Mesangial cell (primary cell): ENCODE measurements around the gene TRPT1. TPM values are rescaled to one million over a fixed set of nuclear protein-coding genes. Genes with fewer than 3 reads are reported as not detected.

Experiments
- total RNA-seq: library from RNA; depleted of rRNA; stranded (reverse); fragments of >200 nt; gene quantifications from 2 replicates; pipeline ENCODE4 v1.2.3, GENCODE V29; 2015

TRPT1 gene, protein sequence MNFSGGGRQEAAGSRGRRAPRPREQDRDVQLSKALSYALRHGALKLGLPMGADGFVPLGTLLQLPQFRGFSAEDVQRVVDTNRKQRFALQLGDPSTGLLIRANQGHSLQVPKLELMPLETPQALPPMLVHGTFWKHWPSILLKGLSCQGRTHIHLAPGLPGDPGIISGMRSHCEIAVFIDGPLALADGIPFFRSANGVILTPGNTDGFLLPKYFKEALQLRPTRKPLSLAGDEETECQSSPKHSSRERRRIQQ
- 46.1 and 80.9 TPM in 2 replicates for total RNA-seq

DNA sequence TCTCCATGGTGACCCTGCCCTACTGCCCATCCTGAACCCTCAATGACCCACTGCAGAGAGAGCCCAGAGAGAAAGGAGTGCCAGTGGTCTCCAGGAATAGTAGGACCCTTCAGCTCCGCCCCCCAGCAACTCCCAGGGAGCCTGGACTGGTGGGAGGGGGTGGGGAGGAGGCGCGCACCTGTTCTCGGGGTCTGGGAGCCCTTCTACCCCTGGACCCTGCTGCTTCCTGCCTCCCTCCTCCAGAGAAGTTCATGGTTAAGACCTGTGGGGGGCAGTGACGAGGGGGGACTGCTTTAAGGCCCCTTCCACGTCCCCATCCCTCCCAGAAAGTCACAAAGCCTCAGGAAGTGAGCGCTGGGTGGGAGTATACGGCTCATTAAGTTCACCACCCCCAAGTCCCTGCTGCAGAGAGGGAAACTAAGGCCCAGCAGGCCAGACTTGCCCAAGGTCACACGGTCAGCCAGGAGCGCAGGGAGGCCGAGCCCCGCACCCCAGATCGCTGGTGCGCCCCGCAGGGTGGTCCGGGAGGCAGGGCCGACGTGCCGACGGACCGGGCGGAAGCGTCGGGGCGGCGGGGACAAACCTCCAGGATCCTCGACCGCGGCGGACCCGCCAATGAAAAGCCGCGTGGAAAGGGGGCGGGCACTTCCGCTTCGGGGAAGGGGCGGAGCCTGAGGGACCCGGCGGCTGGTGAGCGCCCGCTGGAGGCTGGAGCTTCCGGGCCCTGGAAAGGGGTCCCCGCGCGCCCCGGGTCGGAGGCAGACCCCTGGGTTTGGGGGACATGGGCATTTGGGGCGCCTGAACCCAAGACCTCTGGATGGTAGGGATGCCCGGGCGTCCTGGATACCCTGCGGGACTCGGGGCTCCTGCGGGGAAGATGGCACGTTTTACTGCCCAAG is at the start of gene TRPT1, which contains the start of gene NUDT22:
TRPT1 (minus strand) TSS at position 579 of the 899 bp plus-strand sequence; CDS start at position 253, 326 bp downstream.
NUDT22 (plus strand) TSS at position 667 of the 899 bp plus-strand sequence. CDS start 379 bp downstream, outside the sequence.

DNA sequence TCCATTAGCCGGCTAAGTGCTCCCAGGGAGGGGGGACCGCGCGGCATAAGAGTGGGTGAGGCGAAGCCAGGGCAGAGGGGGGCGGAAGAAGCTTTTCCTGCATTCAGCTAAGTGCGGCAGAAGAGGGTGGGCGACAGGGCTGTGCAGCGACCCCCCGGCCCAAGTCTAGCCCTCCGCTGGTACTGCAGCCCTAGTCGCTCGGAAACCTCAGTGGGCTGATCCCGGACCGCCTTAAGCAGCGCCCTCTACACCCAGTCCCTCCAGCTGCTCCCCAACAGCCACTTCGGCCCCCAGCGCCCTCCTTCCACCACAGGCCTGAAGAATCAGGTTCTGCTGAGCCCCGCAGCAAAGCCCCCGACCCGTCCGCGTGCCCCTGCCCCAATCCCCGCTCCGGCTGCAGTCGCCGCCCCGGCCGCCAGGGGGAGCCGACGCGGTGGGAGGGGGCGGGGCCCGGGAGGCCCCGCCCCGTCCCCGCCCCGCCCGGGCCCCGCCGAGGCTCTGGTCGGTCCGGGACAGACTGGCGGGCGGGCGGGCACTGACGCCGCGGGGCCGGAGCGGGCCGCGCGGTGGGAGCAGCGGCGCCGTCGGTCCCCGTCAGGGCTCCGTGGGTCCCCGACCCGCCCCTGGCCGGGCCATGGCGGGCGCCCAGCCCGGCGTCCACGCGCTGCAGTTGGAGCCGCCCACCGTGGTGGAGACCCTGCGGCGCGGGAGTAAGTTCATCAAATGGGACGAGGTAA is 25.2 kb upstream of the TRPT1 start, which contains the start of gene PLCB3:
PLCB3 (plus strand) TSS at position 515 of the 737 bp plus-strand sequence; CDS start at position 635, 120 bp downstream.

DNA sequence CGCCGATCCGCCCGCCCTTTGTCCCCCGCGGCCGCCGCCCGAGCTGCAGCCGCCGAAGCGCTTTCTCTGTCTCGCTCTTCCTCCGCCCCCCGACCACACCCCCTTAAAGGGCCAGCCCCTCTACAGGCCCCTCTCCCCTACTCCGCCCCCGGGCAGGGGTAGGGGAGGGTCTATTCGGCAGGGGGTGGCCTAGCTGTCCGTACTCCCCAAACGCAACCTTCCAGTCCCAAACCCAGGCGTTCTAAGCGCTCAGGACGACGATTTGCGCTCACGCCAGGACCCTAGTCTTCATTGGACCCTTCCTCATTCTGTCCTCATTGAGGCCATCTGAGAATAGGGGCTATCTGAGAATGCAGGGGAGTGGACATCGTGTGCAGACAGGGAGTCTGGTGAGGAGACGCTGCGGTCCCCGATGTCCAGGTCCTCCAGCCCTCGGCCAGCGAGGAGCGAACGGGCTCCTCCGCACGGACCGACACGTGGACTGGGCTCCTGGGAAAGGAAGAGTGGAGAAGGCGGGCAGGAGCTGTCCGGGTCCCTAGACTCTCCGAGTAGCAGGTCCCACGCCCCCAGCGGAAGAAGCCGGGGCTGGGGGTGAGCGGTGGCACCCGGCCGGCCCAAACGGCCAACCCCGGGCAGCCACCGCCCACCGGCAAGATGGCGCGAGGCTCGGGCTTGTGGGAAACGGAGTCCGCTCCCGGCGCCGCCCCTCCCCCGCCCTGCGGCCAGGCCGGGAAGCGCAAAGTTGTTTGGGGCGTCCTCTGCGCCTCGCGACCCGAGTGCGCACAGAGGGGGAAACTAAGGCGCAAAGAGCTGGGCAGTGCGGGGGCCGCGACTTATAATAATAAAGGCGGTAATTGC is 21.1 kb upstream of the TRPT1 start, which contains the start of gene PPP1R14B:
PPP1R14B (minus strand) TSS at position 73 of the 858 bp plus-strand sequence. CDS start 270 bp downstream, outside the sequence.

DNA sequence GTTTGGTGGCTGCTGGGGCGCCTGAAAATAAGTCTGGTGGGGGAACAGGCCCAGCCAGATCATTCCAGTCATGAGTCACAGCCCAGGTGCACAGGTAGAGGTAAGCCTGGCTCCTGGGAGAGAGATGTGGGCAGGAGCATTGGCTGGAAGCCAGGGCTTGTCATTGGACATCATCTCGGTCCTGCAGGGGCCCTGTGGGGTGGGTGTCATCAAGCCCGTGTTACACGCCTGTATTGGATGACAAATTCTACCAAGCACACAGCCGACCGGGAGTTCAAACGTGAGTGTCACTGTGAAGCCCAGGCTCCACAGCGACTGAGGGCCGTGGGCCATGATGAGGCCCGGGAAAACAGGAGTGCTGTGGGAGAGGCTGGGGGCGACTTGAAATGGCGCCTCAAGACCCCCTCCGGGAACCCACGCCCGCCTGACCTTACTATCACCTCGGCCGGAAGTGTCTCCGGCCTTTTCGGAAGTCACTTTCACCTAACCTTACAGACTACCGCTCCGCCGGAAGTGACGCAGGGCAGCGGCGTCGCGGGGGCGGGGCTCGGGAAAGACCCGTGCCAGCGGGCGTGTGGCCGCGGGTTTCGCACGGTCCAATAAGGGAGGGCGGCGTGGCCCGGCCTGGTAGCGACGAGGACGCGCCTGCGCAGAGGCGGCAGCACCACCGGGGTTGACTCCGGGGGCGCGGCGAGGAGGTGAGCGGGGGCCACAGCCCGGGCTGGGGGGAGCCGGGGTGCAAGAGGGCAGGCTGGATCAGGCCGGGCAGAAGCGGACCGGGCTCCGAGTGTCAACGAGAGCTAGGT is 14.7 kb upstream of the TRPT1 start, which contains the start of gene FKBP2:
FKBP2 (plus strand) TSS at position 661 of the 806 bp plus-strand sequence. CDS start 1,293 bp downstream, outside the sequence.

DNA sequence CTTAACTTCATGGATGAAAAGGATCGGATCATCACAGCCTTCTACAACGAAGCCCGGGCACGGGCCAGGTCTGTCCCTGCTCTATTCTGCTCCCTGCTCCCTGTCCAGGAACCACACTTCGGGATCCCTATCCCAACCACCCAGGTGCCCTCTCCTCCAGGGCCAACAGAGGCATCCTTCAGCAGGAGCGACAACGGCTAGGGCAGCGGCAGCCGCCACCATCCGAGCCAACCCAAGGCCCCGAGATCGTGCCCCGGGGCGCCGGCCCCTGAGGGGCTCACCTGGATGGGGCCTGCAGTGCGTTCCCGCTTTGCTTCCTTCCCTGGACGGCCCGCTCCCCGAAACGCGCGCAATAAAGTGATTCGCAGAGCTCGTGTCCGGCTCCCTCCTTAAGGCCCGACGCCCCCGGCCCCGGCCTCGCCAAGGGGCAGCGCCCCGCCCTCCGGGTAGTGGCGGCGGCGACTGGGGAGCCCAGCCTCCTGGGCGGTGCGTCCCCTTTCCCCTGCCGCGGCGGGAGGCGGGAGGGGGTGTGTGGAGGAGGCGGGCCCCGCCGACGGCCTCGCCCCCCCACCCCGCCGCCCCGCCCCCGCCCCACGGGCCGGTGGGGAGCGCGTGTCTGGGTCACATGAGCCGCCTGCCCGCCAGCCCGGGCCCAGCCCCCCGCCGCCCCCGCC is 8.1 kb upstream of the TRPT1 start, which contains the start of gene VEGFB:
VEGFB (plus strand) TSS at position 672 of the 674 bp plus-strand sequence. CDS start 250 bp downstream, outside the sequence.

DNA sequence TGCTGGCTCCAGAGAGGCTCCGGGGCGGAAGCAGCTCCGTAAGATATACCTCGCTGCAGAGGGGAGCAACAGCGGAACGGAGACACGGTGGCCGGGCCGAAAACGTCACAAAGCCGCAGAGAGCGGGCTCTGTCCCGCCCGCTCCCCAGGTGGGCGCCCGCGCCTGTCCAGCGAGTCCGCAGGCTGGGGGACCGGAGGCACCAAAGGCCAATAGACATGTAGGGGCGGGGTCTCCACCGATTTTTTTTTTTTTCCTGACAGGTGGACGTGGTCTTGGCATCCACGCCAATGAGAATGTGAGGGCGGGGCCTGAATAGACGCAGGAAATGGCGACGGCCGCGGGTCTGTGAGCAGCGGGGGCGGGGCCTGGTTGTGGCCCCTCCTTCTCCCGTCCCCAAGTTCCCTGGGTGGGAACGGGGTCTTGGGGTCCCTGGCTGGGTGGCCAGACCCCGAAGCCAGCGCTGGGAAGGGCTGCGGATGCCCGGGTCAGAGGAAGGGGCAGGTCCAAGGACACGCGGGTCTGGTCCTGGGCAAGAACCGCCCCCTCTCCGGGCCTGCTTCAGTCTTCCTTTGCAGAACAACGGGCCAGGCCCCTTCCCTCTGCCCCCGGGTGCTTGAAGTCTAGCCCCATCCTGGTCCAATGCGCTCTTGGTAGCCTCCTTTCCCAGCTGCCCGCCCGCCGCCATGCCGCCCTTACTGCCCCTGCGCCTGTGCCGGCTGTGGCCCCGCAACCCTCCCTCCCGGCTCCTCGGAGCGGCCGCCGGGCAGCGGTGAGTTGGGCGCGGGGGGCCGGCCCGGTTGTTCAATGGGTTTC is 4.4 kb upstream of the TRPT1 start, which contains the start of gene DNAJC4:
DNAJC4 (plus strand) TSS at position 378 of the 814 bp plus-strand sequence; CDS start at position 685, 307 bp downstream.

DNA sequence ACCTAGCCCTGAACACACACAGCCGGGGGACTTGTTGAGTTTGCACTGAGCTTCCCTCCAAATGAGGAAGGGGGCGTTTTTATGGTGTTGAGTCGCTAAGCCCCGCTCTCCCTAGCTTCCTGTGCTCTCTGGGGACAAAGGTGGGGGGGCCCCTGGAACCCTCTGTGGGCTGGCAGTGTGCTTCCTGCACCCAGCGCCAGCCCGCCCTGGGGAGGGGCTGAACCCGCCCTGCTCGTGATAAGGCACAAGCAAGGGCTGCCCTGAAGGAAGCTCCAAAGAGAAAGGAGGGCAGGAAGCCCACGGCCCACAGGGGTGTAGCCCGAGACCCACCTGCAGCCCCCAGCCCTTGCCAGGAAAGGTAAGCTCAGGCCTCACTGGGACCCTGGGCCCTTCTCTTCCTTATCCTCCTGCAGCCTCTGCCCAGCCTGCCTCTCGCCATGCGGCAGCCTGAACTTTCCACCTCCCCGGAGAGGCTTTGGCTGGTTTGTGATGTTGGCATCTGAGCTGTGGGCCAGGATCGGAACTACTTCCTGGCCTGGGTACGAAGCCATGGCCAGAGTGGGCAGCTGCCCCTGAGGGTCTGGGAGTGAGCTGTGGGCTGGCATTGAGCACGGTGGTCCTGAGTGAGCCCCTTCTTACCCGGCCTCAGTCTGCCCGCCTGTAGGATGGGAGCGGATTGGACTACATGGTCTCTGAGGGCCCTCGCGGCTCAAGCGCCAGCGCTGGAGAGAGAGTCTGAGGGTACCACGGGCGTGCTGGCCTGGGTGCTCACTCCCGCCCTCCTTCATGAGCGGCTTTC is 19.3 kb downstream of the TRPT1 start, which contains the start of gene FERMT3:
FERMT3 (plus strand) TSS at position 265 of the 799 bp plus-strand sequence. CDS start 644 bp downstream, outside the sequence.

DNA sequence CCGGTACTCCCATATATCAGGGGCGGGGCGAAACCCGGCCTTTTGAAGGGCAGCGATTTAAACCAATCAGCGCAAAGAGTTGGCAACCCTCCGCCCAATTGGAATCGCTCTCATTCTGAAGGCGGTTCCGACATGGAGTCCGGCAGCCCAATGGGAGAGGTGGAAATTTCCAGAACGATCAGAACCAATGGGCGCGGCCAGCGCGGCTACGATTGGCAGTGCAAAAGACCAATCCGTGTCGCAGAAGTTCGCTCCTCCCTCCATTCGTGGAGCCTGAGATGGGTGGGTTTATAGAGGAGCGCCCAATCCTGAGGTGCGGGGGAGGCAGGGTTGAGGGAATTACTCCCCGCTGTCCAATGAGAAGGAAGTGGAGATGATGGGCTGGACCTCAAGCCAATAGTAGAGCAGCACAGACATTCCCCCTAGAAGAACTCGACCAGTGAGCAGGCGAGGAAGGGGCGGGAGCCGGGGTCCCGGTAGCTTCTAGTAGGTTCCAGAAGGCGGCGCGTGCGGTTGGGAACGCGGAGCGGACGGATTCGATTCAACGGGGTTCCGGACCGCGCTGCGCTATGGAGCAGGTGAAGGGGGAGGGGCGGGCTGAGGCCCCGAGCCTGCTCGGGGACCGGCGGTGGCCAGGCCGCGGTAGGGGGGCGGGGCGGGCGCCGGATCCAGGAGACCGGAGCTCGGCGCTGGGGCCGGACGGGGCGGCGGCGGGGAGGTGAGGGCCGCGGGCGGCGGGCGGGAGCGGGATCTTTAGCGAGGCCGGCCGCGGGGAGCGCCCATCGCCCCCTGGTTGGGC is 40.1 kb downstream of the TRPT1 start, which contains the start of gene STIP1:
STIP1 (plus strand) TSS at position 479 of the 799 bp plus-strand sequence; CDS start at position 570, 91 bp downstream.

Other genes with a start within 250 kb of the TRPT1 start
- 122 and 156 TPM in 2 replicates for gene OTUB1, start 239.7 kb downstream of the TRPT1 start, total RNA-seq
- gene FLRT1, start 190.3 kb downstream of the TRPT1 start, total RNA-seq: under 0.01 and 0.25 TPM in 2 replicates
- gene MACROD1, start 60.1 kb downstream of the TRPT1 start, total RNA-seq: 18.6 and 53.9 TPM in 2 replicates
- gene STIP1, start 40.0 kb downstream of the TRPT1 start, total RNA-seq: 92.3 and 253 TPM in 2 replicates
- gene FERMT3, start 19.5 kb downstream of the TRPT1 start, total RNA-seq: 1.0 and 2.1 TPM in 2 replicates
- gene NUDT22, start 88 bp upstream of the TRPT1 start, total RNA-seq: 74.1 and 83.3 TPM in 2 replicates
- gene DNAJC4, start 4.4 kb upstream of the TRPT1 start, total RNA-seq: 19.2 and 48.3 TPM in 2 replicates
- gene VEGFB, start 8.4 kb upstream of the TRPT1 start, total RNA-seq: 49.4 and 99.0 TPM in 2 replicates
- gene FKBP2, start 14.9 kb upstream of the TRPT1 start, total RNA-seq: 61.4 and 85.3 TPM in 2 replicates
- gene PPP1R14B, start 20.8 kb upstream of the TRPT1 start, total RNA-seq: 257 and 542 TPM in 2 replicates
- gene PLCB3, start 25.3 kb upstream of the TRPT1 start, total RNA-seq: 28.9 and 47.6 TPM in 2 replicates
- gene BAD, start 58.5 kb upstream of the TRPT1 start, total RNA-seq: 95.5 and 114 TPM in 2 replicates
- gene GPR137, start 59.7 kb upstream of the TRPT1 start, total RNA-seq: 19.2 and 32.2 TPM in 2 replicates
- not detected in 2 replicates for gene KCNK4, start 65.1 kb upstream of the TRPT1 start, total RNA-seq
- gene CATSPERZ, start 74.2 kb upstream of the TRPT1 start, total RNA-seq: not detected in 2 replicates
- 30.0 and 36.4 TPM in 2 replicates for gene ESRRA, start 79.3 kb upstream of the TRPT1 start, total RNA-seq
- 198 and 229 TPM in 2 replicates for gene TRMT112, start 91.4 kb upstream of the TRPT1 start, total RNA-seq
- 243 and 341 TPM in 2 replicates for gene PRDX5, start 91.9 kb upstream of the TRPT1 start, total RNA-seq
- gene CCDC88B, start 114.0 kb upstream of the TRPT1 start, total RNA-seq: 1.6 and 3.3 TPM in 2 replicates
- gene RPS6KA4, start 133.0 kb upstream of the TRPT1 start, total RNA-seq: 40.1 and 62.1 TPM in 2 replicates